DMS79 (cell line): ENCODE measurements around the gene THRA.

Experiments
- DNase-seq: peaks from one replicate; lab custom pipeline; 2025; lab: John Stamatoyannopoulos, UW

Gene THRA

DNA sequence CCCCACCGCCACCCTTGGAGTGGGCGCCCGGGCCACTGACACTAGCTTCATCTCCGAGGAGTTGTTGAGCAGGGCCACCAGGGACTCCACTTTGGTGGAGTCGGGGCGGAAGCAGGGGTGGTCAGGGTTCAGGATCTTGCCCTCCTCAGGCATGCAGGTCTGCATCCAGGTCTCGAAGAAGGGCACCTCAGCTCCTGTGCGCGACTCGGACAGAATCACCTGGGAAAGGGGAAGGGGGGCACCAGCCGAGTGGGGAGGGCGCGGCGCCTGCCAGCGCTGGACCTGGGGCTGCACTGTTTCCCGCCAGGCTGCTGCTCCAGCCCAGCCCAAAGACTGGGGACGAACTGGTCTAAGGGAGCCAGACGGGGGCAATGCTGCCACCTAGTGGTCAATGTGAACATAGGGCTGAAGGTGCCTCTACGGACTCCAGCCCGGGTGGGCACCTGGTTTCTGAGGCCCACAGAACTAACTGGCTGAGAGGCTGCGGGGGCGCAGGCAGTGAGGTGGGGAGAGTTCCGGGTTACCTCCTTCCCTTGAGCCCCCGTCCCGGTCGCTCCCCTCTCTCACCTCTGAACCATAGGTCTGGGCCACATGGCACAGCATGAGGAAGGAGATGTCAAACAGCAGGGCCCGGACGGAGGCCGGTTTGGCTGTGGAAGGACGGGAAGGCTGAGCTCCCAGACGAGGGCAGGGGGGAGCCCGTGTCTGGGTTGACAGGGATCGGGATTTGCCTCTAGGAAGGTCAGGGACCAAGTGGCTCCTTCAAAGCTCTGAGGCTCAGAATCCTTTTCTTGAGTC is 35.8 kb upstream of the THRA start:
- DNase-seq, result peak; percentile 7

DNA sequence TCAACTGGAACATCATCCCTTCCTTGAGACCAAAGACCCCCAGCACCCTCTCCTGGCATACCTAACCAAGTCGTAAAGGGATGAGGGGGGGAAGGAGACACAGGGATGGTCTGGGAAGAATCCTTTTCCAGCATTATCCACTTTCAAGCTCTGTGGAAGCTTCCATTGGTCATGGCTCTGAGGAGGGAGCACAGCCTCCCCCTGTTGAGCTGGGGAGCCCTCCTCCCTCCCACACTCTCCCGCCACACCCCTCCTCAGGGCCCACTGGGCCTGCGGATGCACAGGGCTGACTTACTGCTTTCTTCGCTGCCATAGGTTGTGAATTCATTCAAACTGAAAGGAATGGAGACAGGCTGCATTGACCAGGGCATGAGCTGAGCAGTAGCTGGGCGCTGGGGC is 35.2 kb upstream of the THRA start:
- DNase-seq, result no peak

DNA sequence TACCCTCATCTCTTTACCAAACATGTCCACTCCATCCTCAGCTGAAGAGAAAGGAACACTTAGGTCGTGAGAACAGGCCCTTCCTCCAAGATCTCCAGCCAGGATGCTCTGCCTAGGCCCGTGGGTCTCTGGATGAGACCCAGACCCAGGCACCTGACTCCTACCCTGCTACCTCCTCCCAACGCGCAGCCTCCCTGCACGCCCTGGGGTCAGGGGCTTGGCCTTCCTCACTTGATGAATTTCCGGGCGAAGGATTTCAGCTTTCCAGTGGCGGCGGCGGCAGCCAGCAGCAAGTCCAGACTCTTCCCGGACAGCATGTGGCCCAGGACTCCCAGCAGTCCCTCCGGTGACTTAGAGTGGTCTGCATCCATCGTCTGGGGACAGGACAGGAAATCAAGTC is 34.2 kb upstream of the THRA start:
- no peak for DNase-seq

DNA sequence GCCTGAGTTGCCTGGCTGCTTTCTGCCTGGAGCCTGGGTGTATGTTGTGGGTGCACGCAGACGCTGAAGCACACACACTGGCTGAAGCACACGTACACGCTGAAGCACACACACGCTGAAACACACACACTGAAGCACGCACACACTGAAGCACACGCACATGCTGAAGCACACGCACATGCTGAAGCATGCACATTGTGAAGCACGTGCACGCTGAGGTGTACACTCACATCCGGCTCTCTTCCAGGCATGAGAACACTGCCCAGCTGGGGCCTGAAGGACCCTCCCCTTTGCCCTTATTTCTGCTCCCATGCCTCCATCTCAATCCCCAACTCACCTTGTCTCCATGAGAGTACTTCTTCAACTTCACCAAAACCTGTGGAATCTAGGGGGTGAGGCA is 31.1 kb upstream of the THRA start:
- no peak for DNase-seq

DNA sequence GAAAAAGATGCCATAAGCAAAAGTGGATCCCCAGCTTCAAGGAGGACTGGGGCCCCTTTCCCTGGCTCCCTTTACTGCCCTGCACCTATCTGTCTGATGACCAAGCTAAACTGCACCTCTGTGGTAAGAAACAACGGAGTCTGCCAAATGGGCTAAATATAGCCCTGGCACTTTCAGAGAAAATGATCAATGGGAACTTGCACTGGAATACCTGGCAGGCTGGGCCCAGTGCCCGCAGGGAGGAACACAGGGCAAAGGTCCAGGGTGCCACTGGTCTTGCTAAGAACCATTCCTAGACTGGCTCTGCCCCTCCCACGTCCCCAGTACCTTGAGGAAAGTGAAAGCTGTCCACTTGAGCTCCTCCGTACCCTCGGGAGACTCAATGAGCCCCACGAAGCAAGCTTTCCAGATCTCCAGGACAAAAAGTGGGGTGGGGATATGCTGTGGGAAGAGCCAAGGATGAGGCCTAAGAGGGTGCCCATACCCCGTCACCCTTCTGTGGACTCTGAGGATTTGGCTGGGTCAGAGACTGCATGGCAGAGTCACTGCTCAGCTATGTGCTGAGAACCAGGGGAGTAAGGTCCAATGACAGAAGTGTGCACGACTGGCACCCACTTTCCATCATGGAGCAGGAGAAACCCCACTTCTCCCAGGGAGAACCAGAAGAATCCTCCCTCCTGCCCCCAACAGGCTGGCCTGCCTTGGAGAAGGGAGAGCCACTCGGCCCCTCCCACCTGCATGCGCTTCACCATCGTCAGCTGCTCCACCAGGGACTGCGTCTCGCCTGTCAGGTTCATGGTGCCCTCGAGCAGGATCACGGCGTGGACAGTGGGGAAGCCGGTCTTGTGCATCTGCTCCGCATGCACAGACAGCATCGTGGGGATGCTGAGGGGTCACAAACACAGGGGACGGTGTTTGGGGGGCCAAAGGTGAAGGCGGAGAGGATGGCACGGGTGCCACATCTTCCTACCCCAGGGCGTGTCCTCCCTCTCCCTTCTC is 30.1 kb upstream of the THRA start:
- no peak for DNase-seq

DNA sequence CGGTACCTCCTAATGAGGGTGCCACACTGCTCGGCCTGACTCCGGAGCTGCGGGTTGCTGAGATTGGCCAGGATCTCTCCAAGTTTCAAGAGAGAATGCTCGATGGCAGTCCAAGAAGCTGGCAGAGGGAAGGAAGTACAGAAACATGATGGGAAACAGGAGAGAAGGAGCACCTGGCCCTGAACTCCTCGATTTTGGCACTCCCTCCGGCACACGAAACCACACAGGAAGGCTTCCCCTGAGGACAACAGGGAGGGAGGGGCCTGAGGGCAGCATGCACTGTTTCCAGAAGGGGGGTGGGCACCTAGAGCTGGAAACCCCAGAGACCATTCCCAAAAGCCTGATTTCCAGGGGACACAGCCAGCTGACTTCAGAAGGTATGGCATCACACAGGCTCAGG is 29.4 kb upstream of the THRA start:
- no peak for DNase-seq

DNA sequence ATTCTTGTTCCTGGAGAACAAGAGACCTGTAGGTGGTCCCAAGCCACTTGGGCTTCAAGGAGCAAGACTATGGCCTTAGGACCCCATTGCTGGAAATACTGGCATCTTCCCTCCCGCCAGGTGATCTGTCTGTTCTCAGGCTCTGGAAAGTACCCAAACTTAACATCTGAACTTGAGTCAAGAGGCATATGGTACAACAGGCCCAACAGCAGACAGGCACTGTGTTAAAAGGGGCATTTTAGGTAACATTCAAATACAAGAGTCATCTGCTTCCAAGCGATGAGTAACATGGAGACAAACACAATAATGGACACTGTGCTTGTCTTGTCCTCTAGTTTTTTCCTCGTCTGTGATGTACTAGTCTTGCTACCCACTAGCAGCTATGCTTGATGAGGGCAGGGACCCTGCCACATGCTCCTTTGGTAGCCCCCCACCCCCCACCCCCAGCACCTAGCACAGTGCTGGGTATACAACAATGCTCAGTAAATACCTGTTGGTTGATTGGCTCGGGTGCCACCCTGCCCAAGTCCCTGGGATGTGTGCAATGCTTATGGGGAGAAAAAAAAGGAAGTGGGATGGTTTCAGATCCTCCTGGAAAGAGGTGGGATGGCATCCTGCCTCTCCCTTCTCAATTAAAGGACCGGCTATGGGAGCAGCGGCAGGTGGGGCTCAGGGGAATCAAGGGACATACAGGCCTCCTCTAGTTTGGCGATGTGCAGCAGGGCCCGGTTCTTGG is 28.2 kb upstream of the THRA start:
- no peak for DNase-seq

DNA sequence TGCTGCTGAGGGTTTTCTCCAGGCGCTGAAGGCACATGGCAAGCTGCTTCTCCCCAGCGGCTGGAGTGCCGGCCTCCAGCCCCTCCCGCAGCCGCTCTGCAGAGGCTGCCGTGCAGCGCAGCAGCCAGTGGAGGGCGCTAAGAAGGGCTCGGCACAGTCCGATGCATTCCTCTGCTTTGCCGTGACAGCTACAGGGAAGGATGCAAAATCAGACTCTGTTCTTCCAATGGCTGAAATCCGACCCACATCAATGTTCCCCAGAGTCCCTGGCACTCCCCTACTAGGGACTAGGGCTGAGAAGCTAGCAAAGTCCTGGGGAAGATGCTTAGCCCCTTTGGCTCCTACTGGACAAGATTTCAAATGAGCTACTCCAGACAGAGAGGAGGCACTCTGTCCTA is 27.6 kb upstream of the THRA start:
- no peak for DNase-seq

DNA sequence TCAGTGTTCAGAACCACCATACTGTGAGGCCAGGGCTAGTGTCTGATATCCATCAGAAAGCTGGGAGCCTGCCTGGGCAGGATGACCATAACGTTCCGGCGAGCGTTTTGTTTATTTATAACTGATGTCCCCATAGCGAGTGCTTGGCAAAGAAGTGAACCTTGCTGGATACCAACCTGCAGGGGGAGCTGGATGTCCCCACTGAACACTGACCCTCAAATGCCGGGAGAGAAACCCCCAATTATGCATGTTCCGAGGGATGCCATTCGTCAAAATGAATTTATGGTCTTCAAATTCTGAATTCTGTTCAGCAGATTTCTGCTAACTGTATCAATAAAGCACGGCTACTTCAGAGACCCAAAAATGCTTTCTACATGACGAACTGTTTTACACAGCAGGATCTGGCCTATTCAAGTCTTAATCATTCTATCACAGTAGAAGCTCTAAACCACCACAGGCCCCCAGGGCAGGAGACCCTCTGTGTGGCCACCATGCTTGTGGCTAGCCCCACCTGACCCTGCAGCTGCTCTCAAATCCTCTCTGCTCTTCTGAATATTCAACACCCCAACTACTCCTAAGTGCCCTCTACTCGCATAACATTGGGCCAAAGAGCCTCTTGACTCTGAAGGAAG is 23.8 kb upstream of the THRA start:
- DNase-seq, result peak; percentile 97

DNA sequence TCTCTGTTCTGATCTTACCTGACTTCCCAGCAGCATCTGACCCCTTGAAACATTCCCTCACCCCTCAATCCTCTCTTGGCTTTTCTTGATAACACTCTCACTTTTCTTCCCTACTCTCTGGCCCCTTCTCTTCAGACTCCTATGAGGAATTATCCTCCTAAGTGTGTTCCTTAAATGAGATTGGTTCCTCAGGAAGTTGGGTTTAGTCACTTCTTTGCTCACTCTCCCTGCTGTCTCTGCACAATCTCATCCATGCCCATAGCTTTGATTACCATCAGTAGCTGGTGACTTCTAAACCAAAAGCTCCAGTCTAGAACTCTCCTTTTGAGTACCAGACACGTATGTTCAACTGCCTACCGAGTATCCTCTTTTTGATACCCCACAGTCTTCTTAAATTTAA is 21.6 kb upstream of the THRA start:
- DNase-seq, result no peak

DNA sequence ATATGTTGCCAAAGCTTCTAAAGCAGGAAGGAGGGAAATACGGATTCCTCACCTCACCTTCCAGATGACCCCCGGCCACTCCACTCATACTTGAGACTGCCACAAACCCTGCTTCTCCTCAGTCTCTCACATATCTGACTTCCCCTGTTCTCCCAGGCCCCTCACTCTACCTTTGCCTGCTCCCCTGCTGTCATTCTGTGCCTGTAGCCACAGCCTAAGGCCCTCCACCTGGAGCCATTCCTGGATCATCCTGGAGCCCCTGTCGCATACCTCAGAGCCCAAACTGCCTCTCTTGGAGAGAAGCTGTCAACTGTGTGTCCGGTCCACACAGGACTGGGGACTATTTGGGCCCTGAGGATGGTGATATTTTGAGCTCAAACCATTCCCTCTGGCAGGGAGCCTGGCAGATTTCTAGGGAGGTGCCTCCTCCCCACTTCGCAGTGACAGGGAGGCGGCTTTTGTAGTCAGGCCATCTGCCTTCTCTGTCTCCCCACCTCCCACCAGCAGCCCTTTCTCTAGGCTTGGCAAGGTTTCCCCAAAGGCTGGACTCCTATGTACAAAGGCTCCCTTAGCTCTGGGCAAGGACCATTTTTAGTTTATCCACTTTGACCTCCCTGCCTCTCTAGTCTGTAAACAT is 6.3 kb upstream of the THRA start:
- no peak for DNase-seq

DNA sequence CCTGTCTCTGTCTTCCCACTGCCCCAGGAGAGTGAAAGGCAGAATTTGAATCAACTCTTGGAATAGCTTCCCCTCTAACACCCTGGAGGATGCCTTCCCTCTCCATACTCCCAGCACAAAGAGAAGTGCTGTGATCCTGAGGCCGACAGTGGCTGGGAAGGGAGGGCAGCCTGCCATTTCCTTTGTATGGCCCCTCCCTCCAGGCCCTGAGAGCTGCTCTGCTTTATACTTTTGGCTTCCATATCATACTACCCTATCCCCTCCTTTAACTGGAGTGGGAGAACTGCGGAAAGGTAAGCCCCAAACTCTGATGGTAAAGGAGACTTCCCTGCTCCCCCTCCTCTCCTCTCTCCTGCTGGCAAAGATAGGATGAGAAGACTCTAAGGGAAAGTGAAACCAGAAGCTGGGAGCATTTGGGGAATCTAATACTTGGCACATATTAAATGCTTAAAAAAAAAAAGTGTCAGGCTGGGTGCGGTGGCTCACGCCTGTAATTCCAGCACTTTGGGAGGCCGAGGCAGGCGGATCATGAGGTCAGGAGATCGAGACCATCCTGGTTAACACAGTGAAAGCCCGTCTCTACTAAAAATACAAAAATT is 4.5 kb upstream of the THRA start:
- no peak for DNase-seq

DNA sequence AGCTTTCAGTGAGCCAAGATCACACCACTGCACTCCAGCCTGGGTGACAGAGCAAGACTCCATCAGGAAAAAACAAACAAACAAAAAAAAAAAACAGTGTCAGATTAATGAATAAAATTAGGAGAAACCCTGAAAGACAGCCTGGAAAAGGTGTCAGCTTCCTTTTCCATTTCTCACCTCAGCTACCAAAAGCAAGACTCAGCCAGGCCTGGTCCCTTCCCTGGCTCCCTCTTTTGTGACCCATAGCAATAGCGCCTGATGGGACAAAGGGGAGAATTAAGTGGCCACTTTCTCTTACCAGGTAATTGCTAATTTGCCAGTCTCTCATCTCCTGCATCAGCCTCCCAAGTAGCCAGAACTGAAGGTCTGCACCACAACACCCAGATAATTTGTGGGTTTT is 3.9 kb upstream of the THRA start:
- no peak for DNase-seq

DNA sequence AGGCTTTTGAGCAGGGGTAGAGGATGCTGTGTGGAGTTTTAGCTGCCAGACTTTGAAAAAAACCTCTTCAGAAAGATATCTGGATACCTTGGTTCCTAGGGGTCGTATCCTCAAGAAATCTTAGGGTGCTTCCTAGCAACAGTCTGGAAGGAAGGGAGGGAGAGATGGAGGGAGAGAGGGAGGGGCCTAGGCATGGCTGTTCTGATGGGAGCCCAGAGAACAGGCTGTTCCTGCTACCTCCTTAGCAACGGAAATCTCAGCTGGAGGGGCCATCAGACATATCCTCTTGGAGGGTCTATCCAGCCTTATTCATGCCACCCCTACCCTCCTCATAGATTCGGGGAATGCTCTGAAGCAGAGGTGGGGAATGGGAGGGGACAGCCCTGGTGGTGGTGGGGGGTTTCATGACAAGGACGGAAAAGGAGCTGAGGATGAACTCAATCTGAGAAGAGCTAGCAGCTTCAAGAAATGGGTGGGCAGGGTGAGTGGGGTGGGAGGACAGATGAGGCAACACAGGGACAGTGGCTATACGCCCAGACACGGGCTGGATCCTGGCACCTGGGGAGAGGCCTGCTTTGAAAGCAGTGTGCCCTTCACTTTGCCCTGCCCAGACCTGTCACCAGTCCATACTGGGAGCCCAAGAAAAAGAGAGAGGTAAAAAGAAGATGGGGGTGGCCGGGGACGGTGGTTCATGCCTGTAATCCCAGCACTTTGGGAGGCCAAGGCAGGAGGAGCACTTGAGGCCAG is 2.9 kb upstream of the THRA start:
- DNase-seq, result no peak

DNA sequence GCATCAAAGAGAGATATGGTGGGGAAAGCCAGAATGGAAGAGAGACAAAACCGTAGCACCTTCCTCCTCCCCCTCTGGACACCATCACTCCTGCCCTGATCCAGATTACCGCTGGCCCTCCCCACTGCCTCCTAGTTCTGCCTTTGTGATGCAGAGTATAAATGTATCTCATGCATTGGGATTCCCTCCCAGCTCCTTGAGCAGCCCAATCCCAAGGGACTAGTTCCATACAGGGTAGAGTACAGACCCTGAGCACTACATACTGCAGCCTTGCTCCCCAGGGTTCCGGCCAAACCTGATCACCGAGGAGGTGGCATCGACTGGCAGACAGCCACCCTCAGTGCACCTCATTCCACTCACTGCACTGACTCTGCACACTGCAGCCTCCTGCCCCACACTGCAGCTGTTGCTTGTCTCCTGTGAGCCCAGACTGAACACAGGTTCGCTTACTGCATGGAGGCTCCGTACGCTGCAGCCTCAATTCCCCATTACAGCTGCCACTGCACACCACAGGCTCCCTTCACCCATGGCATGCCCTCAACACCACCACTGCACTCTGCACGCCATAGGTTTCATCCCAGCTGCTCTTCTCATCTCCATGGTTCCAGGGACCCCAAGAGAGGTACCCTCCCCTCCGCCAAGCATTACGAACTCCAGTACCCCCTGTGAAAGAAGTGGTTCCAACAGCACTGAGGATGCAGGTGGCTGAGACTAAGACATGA is 1.7 kb upstream of the THRA start:
- DNase-seq, result no peak

DNA sequence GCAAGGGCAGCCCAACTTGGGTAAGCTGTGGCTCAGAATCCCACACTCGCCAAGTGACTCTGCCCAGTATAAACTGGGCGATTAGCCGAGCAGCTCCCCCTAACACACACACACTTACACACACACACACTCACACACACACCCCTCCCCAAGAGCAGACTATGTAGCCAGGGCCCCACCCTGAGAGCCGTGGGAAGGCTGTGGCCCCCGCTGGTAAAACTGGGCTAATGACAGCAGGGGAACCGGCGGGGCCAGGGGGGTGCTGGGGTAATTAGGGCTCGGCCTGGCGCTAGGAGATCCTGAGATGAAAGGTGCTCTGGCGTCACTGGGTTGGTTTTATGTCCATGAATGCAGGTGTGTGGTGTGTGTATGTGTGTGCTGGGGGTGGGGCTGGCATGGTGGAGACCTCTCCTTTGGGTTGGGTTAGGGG is 1.1 kb upstream of the THRA start:
- no peak for DNase-seq

DNA sequence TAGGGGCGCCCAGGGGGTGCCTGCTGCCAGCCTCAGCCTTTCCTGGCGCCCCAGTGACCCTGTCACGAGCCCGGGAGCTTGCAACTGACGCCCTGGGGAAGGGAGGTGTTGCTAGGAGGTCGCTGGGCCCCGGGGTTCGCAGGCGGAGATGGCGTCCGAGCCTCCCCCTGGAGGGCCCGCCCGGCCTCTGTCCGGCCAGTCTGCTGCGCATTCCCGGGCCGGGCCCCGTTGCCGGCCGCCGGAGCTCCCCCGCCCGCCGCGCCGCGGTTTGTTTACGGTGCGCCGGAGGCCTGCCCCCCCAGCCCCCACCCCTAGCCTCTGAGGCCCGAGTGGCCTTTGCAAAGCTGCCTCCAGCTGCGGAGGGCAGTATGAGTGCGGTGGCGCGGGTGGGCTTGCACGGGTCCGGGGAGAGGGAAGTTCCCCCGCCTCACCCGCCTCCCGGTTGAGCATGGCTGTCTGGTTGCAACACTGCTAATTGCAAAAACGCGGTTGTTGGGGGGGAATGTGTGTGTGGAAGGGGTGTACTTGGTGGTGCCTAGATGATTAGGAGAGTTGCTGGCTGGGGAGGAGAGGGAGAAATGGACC is 514 bp downstream of the THRA start:
- no peak for DNase-seq

DNA sequence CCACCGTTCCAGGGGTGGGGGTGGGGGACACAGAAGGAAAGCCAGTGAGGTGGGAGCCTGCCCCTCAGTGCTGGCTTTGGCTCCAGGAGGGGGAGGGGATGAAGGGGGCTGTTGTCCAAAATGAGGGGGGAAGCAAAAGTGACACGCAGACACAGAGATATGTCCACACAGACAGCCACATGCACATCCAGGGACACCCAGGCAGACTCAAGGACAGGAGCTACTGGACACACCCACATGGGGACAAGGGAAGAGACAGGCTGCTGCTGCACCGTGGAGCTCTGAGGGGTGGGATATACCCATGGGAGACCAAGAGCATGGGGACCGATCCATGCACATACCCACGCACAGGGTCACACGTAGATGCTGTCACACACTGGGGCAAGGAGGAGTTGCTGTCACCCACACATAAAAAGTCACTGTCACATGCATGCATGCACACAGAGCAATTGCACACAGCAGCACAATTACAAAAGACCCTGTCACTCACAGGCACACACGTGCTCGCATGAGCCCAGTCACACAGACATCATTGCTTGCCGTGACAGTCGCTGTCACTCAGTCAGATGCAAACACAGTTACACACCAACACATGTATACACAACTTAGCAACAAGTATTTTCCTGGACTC is 1.3 kb downstream of the THRA start:
- DNase-seq, result no peak
